GM21367 (cell line): ENCODE results near the gene CNTLN.
"Not testable (repeated sequence)": the region's sequence is repeated elsewhere in the genome, so short reads cannot be mapped to it uniquely, and the experiment has no call there.

Experiments used
- ATAC-seq: cut with Tn5 transposase; IDR thresholded peaks from one replicate; pipeline ENCODE4 v1.9.1; 2021; ENCODE audit not compliant: unreplicated experiment

CNTLN gene

DNA sequence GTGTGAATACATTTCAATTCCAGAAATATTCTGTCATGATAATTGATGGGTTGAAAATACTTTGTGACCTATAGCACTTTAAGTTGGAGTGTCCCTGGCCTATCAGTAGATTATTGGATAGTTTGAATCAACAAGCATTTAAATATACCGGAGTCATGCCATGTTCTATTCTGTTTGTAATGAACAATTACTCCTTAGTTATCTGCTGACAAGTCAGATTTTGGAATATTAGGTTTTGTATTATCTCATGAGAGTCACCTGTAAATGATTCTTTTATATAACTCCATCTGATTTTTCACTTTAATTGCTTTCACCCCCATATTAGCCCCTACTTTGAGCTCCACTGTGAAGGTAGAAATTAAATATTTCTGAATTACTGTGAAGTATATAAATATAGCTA, 351.6 kb downstream of the CNTLN start:
- ATAC-seq, result no peak

- ATAC-seq, result no peak
These were observed 352.6 kb downstream of the CNTLN start for GRCh38 chr9:17487467-17487866.

DNA sequence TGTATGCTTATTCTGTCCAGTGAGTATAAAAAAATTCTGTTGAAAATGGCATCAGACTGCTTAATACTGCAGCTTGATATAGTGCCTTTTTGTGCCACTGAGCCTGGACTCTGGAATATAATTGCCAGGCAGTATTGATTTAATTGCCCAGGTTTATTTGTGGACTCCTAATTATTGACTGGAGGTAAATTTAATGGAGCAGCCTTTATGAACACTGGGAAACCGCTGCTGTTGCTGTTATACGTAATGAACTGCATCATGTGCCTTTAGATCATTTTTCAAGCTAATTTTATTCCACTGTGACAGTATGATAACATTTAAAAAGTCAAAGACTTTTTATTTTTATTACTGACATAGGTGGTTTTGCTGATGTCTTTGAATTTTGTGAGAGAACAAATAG, 353.8 kb downstream of the CNTLN start:
- ATAC-seq, result no peak

DNA sequence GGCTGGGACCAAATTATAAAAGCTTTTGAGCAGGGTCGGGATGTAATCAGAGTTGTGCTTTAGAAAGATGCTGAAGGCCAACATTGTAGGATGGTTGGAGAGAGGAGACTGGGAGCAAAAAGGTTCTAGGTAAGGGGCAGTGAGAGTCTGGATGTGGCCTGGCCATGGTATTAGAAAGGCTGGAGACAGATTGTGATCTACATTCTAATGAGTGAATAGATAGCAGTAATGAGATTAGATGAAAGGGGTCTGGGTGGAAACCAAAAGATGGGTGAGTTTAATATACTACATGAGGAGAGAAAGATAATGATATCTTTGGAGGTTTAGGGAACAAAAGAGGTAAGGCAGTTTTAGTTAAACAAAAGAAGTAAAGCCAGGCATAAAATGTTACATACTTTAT, 355.3 kb downstream of the CNTLN start:
- no peak for ATAC-seq

DNA sequence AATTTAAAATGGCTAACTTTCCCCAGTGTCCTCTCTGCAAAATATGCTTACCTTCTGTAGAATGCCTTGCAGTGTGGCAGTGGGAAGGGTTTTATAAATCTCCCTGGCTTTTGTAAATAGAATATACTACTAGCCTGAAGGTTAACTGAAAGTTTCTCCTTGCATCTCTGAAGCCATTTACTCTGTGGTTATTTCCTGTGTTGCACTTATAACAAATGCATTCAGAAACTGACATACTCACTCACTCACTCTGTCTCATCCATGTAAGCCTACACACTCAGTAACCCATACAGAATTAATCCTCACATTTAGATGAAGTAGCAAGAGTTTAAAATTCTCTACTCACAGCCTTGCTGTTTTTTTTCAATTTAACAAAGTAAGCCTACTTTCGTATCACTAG, 356.9 kb downstream of the CNTLN start:
- ATAC-seq, result no peak

DNA sequence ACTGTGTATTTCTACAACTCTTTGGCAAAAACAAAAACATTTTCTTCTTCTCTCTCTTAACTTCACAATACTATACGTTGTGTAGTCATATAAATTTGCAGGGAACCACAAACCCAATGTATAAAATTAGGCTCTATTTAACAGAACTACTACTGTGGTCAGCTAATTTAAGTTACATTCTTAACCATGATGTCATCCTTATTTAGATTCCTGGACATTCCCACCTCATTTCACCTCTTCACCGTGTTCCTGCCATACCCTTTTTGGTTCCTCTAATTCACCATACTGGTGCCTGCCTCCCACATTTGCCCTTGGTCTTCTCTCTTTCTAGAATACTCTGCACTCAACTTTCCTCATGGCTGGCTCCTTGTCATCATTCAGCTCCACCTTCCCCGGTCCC, 368.4 kb downstream of the CNTLN start:
- ATAC-seq, result no peak

- ATAC-seq, result no peak
These were observed 374.3 kb downstream of the CNTLN start for GRCh38 chr9:17509151-17509550.

- no peak for ATAC-seq
These were observed 374.9 kb downstream of the CNTLN start for GRCh38 chr9:17509701-17510100.

DNA sequence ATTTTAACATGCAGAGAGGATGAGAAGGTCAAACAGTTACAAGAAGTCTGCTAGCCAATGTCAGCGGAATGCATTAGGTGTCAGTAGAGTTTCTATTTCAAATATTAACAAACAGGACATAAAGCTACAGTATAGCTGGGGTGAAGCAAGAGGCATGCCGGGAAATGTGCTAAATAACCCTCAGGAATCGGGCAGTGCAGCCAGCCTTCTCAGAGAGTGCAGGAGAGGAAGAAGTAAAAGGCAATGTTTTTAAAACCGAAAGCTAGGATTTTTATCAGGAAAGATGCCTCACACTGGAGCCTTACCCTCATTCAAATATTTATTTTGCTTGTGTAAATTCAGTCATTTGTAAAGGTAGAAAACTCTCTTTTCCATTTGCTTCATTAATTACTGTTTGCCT, 384.9 kb downstream of the CNTLN start:
- no peak for ATAC-seq

DNA sequence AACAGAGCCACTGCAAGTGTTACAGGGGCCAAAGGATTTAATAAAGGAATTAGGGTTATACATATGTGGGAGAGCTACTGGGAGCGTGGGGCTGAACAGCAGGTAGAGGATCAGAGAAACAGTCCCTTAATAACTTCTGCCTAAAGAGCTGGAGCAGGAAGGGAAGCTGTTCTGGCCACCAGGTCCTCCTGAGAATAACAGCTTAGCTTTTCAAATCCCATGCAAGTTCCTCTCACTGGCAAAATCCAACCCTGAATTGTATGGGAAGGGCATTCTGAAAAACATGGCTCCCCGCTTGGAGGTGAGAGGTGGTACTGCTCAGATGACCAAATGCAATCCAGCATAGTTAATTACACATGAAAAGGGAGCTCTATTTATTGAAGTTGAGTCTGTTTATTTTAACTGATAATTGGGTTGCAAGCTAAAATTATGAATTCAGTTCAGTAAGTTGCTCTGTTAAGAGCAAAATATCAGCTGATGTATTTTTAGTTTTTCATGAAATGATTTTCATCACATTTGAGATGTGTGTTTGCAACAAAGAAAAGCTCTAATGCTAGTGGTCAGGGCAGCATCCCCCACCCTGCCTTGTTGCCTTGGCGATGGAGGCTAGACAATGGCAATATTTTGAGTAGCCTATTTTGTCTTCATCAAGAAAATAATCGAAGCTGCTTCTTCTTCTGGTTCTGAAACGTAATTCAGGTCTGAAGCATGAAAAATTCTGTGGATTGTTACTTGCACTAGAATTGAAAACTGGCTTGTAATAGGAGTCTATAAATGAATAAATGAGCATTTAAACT, 385.6 kb downstream of the CNTLN start:
- ATAC-seq, result no peak

DNA sequence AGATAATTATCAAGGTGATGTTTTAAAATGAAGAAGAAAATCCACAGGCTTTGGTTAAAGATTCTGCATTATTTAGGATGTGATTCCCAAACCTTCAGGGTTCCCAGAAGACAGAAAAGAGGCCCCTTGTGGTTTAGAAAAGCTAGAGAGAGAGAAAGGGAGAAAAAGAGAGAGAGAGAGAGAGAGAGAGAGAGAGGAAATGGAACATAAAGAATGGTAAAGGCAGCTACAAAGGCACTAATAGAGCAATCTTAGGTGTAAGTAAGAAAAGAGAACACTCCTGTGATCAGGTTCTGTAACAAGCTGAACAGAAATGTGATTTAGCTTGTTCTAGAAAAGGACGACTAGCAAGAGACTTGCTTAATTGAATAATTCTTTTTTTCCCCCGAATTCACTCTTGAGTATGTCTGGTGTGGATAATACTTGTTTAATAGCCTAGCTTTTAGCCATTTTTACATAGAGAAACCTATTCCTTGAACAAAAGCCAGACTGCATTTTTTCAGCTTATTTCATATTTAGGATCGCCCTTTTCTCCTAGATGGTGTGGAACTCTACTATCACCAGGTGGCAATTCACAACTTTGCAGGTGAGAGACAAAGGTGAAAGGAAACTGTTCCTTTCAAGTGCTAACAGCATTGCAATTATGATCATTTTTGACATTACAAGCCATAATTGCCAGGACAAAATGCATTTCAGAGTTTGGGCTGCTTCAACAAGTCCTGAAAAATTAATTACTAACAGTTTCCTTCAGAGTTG, 386.4 kb downstream of the CNTLN start:
- no peak for ATAC-seq

DNA sequence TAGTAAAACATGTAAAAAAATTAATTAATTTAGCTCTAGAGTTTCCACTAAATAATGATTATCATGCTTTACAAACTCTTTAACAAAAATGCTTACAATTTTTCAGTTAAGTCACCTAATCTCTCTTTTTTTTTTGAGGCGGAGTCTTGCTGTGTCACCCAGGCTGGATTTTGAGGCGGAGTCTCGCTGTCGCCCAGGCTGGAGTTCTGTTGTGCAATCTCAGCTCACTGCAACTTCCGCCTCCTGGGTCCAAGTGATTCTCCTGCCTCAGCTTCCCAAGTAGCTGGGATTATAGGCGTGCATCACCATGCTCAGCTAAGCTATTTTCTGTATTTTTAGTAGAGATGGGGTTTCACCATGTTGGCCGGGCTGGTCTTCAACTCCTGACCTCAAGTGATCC, 391.9 kb downstream of the CNTLN start:
- not testable (repeated sequence) for ATAC-seq

DNA sequence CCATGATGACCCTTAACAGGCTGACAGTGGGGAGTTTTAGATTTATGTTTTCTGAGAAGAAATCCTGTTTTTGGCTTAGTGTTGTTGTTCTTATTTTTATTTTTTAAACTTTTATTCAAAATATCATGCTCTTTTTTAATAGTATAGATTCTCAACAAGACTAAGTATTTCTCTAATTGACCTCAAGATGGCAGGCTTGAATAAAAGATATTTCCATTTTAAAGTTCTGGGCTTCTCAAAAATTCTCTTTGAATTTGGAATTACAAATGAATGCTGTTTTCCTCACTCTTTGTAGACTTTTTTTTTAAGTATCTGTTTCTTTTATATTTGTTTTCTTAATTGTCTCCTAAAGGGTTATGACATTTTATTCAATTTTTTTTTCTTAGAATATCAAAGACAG, 394.0 kb downstream of the CNTLN start:
- ATAC-seq, result no peak

DNA sequence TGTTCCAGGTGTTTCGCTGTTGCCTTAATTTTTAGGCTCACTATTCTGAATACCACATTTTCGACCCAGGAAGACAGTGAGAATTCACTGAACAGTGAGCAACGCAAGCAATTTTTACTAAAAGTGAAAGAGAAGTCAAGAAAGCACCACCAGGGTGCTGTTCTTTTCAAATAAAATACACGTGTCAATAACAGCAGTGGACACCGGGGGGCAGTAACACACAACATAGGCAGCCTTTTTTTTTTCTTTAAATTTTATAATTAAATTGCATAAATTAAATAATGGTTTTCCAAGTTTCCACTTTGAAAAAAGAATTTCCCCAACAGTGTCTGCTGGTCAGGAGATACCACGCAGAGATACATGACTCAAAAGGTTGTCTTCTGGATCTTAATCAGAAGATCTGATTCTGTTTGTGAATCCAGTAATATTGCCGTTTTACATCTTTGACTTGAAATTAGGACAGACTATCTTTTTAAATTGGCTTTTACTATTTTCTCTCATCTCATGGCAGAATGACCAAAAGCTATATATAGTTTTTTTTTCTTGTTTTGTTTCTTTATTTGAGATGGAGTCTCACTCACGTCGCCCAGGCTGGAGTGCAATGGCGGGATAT, 396.9 kb downstream of the CNTLN start:
- peak; percentile 95 for ATAC-seq

DNA sequence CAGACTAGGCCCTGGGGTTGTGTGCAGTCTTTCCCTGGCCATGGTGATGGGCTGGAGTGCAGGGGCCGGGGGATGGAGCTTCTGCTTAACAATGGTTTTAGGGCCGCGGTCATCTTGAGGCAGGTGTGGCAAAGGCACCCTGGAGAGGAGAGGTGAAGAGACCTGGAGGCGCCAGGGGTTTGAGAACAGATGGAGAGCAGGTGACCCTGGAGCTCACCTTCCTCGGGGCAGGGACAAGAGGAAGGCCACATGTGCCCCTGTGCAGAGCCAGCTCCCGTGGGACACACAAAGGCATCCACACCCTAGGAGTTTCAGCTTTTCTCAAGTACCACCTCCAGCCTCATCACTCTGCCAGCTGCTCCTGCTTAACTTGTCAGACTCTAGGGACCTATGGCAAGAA, 397.6 kb downstream of the CNTLN start:
- ATAC-seq, result no peak

DNA sequence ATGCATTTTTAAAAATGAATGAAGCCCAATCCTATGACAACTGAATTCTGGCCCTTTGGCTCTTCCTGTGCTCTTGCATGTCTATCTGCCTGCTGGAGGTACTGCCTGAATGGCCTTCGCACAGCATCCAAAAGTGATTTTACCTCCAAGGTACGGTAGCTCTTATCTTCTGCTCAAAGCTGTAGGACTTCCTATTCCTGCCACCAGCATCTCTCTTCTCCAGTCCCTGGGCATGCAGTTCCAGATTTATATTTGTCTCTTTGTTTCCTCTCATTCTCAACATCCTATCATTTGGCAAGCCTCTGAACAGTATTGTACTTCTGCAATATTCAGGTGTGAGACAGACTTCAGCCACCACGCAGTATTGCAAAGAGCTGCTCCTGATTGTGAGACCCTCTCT, 400.3 kb downstream of the CNTLN start:
- no peak for ATAC-seq

DNA sequence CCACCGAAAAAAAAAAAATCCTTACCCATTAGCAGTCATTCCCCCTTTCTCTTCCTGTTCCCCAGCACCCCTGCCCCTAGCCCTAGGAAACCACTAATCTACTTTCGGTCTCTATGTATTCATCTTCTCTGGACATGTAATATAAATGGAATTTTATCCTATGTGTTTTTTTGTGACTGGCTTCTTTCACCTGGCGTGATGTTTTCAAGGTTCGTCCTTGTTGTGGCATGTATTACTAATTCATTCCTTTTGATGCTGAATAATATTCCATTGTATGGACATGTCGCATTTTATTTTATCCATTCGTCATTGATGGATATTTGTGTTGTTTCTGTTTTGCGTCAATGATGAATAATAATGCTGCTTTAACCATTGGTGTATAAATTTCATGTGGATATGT, 401.2 kb downstream of the CNTLN start:
- ATAC-seq, result no peak

- ATAC-seq, result no peak
These were observed 416.2 kb downstream of the CNTLN start for GRCh38 chr9:17551023-17551422.
